Activated CD4-positive, alpha-beta T cell treated with anti-CD3 and anti-CD28 coated beads, Interleukin-2, amount 50 U/mL, for 1 hour (primary cell): ENCODE results near the gene GRK3.

Experiments
- DNase-seq: peaks from one replicate; pipeline ENCODE4 v3.0.0-alpha.2; 2020

GRK3 gene

GRCh38 chr22:25742918-25743708, 178.6 kb downstream of the GRK3 start:
- DNase-seq = no peak

- no peak for DNase-seq
These were observed 180.2 kb downstream of the GRK3 start for GRCh38 chr22:25744694-25745093.

GRCh38 chr22:25745341-25746011, 181.0 kb downstream of the GRK3 start:
- DNase-seq = no peak

- DNase-seq = no peak
These were observed 181.5 kb downstream of the GRK3 start for GRCh38 chr22:25746012-25746373.

GRCh38 chr22:25747245-25747944, 182.9 kb downstream of the GRK3 start:
- DNase-seq = no peak

GRCh38 chr22:25748140-25748539, 183.7 kb downstream of the GRK3 start:
- DNase-seq = no peak

GRCh38 chr22:25748704-25749103, 184.2 kb downstream of the GRK3 start:
- no peak for DNase-seq

- no peak for DNase-seq
These were observed 185.1 kb downstream of the GRK3 start for GRCh38 chr22:25749420-25750169.

- no peak for DNase-seq
These were observed 186.2 kb downstream of the GRK3 start for GRCh38 chr22:25750569-25751173.

- DNase-seq = no peak
These were observed 186.7 kb downstream of the GRK3 start for GRCh38 chr22:25751174-25751581.

- no peak for DNase-seq
These were observed 188.2 kb downstream of the GRK3 start for GRCh38 chr22:25752615-25753214.

- no peak for DNase-seq
These were observed 188.8 kb downstream of the GRK3 start for GRCh38 chr22:25753252-25753651.

GRCh38 chr22:25754527-25755202, 190.2 kb downstream of the GRK3 start:
- DNase-seq = no peak

GRCh38 chr22:25757686-25758085, 193.2 kb downstream of the GRK3 start:
- no peak for DNase-seq

- no peak for DNase-seq
These were observed 193.8 kb downstream of the GRK3 start for GRCh38 chr22:25758316-25758715.

GRCh38 chr22:25759825-25760231, 195.4 kb downstream of the GRK3 start:
- no peak for DNase-seq

GRCh38 chr22:25760294-25760693, 195.8 kb downstream of the GRK3 start:
- DNase-seq = no peak

GRCh38 chr22:25760848-25761595, 196.5 kb downstream of the GRK3 start:
- no peak for DNase-seq

- DNase-seq = no peak
These were observed 197.7 kb downstream of the GRK3 start for GRCh38 chr22:25762147-25762546.

- DNase-seq = no peak
These were observed 198.8 kb downstream of the GRK3 start for GRCh38 chr22:25763239-25763777.
